GM12878 (cell line): Measurements from ENCODE around the gene NCAPH2. TPM values are rescaled to one million over a fixed set of nuclear protein-coding genes. Genes with fewer than 3 reads are reported as not detected.
A peak's percentile ranks its signal among the peaks of the same experiment; 100 is the strongest.

Source experiments
- ATAC-seq: fragments of 200-7000 bp; cut with Tn5 transposase; 3 replicates; pipeline ENCODE4 v1.9.1; 2020; ENCODE audit warnings: mild to moderate bottlenecking, moderate library complexity
- BruUV-seq: library from RNA; stranded (reverse); fragments of 400-500 nt; replicated peaks from 2 replicates; lab custom pipeline; 2021; lab: Mats Ljungman, UMichigan
- CTCF ChIA-PET: fragments of 300-600 bp; sonication (Branson Sonifier 250); formaldehyde crosslinking; extraction: SDS; loops from one replicate; lab custom pipeline; 2021; ENCODE audit warnings: inconsistent platforms; lab: Yijun Ruan, JAX
- POLR2A ChIA-PET: fragments of 350-600 bp; formaldehyde crosslinking; extraction: SDS; loops from one replicate; lab custom pipeline; 2021; ENCODE audit warnings: inconsistent platforms; lab: Charles Lee
- RAD21 ChIA-PET: fragments of 300-600 bp; sonication (Branson Sonifier 250); formaldehyde crosslinking; loops from one replicate; lab custom pipeline; 2023; ENCODE audit warnings: antibody characterized with exemption; ENCODE audit not compliant: unreplicated experiment; lab: Charles Lee
- SMC1A ChIA-PET: fragments of 300-600 bp; sonication (Branson Sonifier 250); formaldehyde crosslinking; loops from one replicate; lab custom pipeline; 2023; ENCODE audit not compliant: unreplicated experiment, uncharacterized antibody; lab: Charles Lee
- DNase-seq: peaks from one replicate; pipeline ENCODE4 v3.0.0-alpha.2; 2011; ENCODE audit warnings: low read depth, low spot score
- FAIRE-seq: peaks from 3 replicates; lab custom pipeline; 2011; peaks lifted over from hg19 to GRCh38; lab: Jason Lieb, UNC
- H2AFZ ChIP-seq: 2 replicates; pipeline ENCODE4 v1.6.0; 2011; ENCODE audit warnings: low read depth, low read length, control low read depth; ENCODE audit not compliant: control insufficient read depth
- H3K27ac ChIP-seq: 2 replicates; pipeline ENCODE4 v1.5.1; 2011; ENCODE audit warnings: control low read depth; ENCODE audit not compliant: control insufficient read depth, insufficient read depth
- H3K27me3 ChIP-seq, 2 experiments: replicated peaks in 1 of 2; 2 replicates each; pipeline versions ENCODE4 v1.6.0 to v1.6.1; 2011; ENCODE audit warnings: low read length in 1 of 2; ENCODE audit not compliant: control insufficient read depth in 2 of 2, insufficient read depth in 2 of 2
- H3K36me3 ChIP-seq, 2 experiments: 2 replicates each; pipeline ENCODE4 v1.5.1; 2011; ENCODE audit warnings: low read length in 1 of 2; ENCODE audit not compliant: control insufficient read depth in 2 of 2, insufficient read depth in 2 of 2
- H3K4me1 ChIP-seq: 2 replicates; pipeline ENCODE4 v1.6.1; 2011; ENCODE audit warnings: mild to moderate bottlenecking, low read length, moderate library complexity, mixed read lengths; ENCODE audit not compliant: control insufficient read depth, insufficient read depth
- H3K4me2 ChIP-seq: 2 replicates; pipeline ENCODE4 v1.6.0; 2011; ENCODE audit warnings: control low read depth; ENCODE audit not compliant: control insufficient read depth, insufficient read depth
- H3K4me3 ChIP-seq: fragments of 200-600 bp; sonication (generic); 2 replicates; pipeline ENCODE4 v1.5.1; 2016
- H3K79me2 ChIP-seq: 2 replicates; pipeline ENCODE4 v1.6.0; 2011; ENCODE audit warnings: low read length; ENCODE audit not compliant: control insufficient read depth, insufficient read depth
- H3K9ac ChIP-seq: 2 replicates; pipeline ENCODE4 v1.8.0; 2011; ENCODE audit warnings: low read length, control low read depth, mixed read lengths; ENCODE audit not compliant: control insufficient read depth, insufficient read depth
- H3K9me3 ChIP-seq: replicated peaks from 3 replicates; pipeline ENCODE4 v1.5.1; 2011; ENCODE audit warnings: mild to moderate bottlenecking, low read length; ENCODE audit not compliant: control insufficient read depth, insufficient read depth
- H4K20me1 ChIP-seq: 2 replicates; pipeline ENCODE4 v1.6.0; 2011; ENCODE audit not compliant: control insufficient read depth, insufficient read depth
- CHD4 ChIP-seq: fragments of 200-600 bp; sonication (generic); IDR thresholded peaks from 2 replicates; pipeline ENCODE4 v1.6.1; 2016; ENCODE audit warnings: mild to moderate bottlenecking
- EZH2 ChIP-seq: IDR thresholded peaks from 2 replicates; pipeline ENCODE4 v1.6.1; 2012; ENCODE audit warnings: low read depth, mild to moderate bottlenecking, control low read depth, inconsistent platforms, low read length, borderline replicate concordance; ENCODE audit not compliant: control insufficient read depth
- HDAC2 ChIP-seq: fragments of 200-600 bp; sonication (generic); IDR thresholded peaks from 2 replicates; pipeline ENCODE4 v1.6.1; 2017
- NR2F1 ChIP-seq: fragments of 450-650 bp; conservative IDR thresholded peaks from 2 replicates; pipeline ENCODE4 v1.6.1; 2017; ENCODE audit warnings: mild to moderate bottlenecking
- RELB ChIP-seq: fragments of 450-650 bp; IDR thresholded peaks from 2 replicates; pipeline ENCODE4 v1.6.1; 2017; ENCODE audit warnings: low read depth, mild to moderate bottlenecking, moderate library complexity
- REST ChIP-seq: IDR thresholded peaks from 2 replicates; pipeline ENCODE4 v1.6.1; 2012; ENCODE audit warnings: mild to moderate bottlenecking, low read depth, low read length
- SIN3A ChIP-seq: IDR thresholded peaks from 2 replicates; pipeline ENCODE4 v1.6.1; 2012; ENCODE audit warnings: low read depth, low read length, improper control_type of control experiment
- SKIL ChIP-seq: fragments of 450-650 bp; IDR thresholded peaks from 2 replicates; pipeline ENCODE4 v1.6.1; 2017; ENCODE audit warnings: mild to moderate bottlenecking, low read depth, inconsistent platforms; ENCODE audit not compliant: poor library complexity, severe bottlenecking
- USF2 ChIP-seq: IDR thresholded peaks from 2 replicates; pipeline ENCODE4 v1.6.1; 2011; ENCODE audit warnings: low read depth, low read length, improper control_type of control experiment, borderline replicate concordance
- YBX1 ChIP-seq: fragments of 450-650 bp; IDR thresholded peaks from 2 replicates; pipeline ENCODE4 v1.6.1; 2016; ENCODE audit warnings: antibody characterized with exemption
- YY1 ChIP-seq: IDR thresholded peaks from 2 replicates; pipeline ENCODE4 v1.6.1; 2011; ENCODE audit warnings: low read depth, mild to moderate bottlenecking, low read length
- ZBTB11 ChIP-seq: fragments of 450-650 bp; formaldehyde crosslinking; IDR thresholded peaks from 2 replicates; pipeline ENCODE4 v1.5.0; 2022; ENCODE audit warnings: mild to moderate bottlenecking, missing genetic modification characterization
- ZNF207 ChIP-seq: fragments of 450-650 bp; IDR thresholded peaks from 2 replicates; pipeline ENCODE4 v1.6.1; 2014; ENCODE audit warnings: antibody characterized with exemption, mild to moderate bottlenecking, borderline replicate concordance
- WGBS: methylation state at CpG from one replicate; pipeline ENCODE4 v1.1.6; 2016; ENCODE audit warnings: low lambda C conversion rate; ENCODE audit not compliant: insufficient replicate concordance, insufficient coverage; ENCODE audit errors: missing lambda C conversion rate; 5-methylcytosine and 5-hydroxymethylcytosine counted together
- in situ Hi-C: fragments of 300-500 bp; cut with MboI; formaldehyde crosslinking; loops from 9 replicates; pipeline ENCODE4 v1.14.3; 2018; ENCODE audit warnings: mixed read lengths
- intact Hi-C: fragments of 100-400 bp; cut with micrococcal nuclease; formaldehyde crosslinking; loops from one replicate; pipeline ENCODE4 v1.14.2; 2022; ENCODE audit not compliant: unreplicated experiment
- polyA plus RNA-seq, 11 experiments: library from polyadenylated mRNA; depleted of rRNA in 4 of 11; unstranded in 6 of 11; stranded (reverse) in 5 of 11; fragments of >200 nt; fragmentation: Nextera tagmentation in 4 of 11; fragmentation: Illumina TruSeq in 1 of 11; extraction: Ambion mirVana in 4 of 11; extraction: Trizol in 1 of 11; gene quantifications; 1 replicate in 1 of 11; 2 replicates in 10 of 11; pipeline versions ENCODE4 v1.2.1 to v1.2.3, GENCODE V29; 2011 to 2016; ENCODE audit warnings: inconsistent platforms in 2 of 11, missing spikeins in 2 of 11, low read depth in 1 of 11
- total RNA-seq, 4 experiments: library from RNA; depleted of rRNA in 3 of 4; stranded (reverse); fragments of >200 nt in 3 of 4; fragmentation: Illumina TruSeq in 1 of 4; extraction: Trizol in 1 of 4; gene quantifications; 2 replicates each; pipeline versions ENCODE4 v1.2.1 to v1.2.3, GENCODE V29; 2013 to 2021

The NCAPH2 gene
- total and polyA plus RNA-seq, 10 of the 15 experiments (the other 5 are each of a cell fraction or from before 2014, with no cell fraction given): 5.0 to 110 (median 59.9) TPM

- Histone ChIP-seq H3K36me3 (0 out of 4 replicates have a peak, but pooled peaks cover 0 to 4% of the 10 kb centered on the region in 2 experiments), H3K9me3 (no peaks in the 10 kb centered on the region), H3K4me3 (no peak overlapping the region), H3K79me2 (peaks cover 25% of the 10 kb centered on the region), H2AFZ (peak overlapping the region; percentile 43; the same call in 1 of the 2 replicates), H3K27me3 (peaks cover 0 to 3% of the 10 kb centered on the region in 2 experiments; a peak in 2 of 4 replicates), H3K9ac (no peak overlapping the region), H3K27ac (no peak overlapping the region), H3K4me1 (peaks cover 24% of the 10 kb centered on the region), H4K20me1 (no peaks in the 10 kb centered on the region), H3K4me2 (no peak overlapping the region)
- 41% methylated on average over 7 of the region's 7 CpGs for WGBS
- SMC1A ChIA-PET: no interaction called here
- CTCF ChIA-PET: no interaction called here
- POLR2A ChIA-PET: no interaction called here
- FAIRE-seq (no peak), DNase-seq (no peak), ATAC-seq (no peak)
- RAD21 ChIA-PET: no interaction called here
- in situ Hi-C loops (no loop called here), intact Hi-C loops (loop anchor here (10.0 kb wide), 1 partner anchor 232 kb away; the partner anchor contains the start of gene TUBGCP6)
- BruUV-seq: no TSS peak
- TF ChIP-seq ZBTB11 (CRISPR knock-in tag): no peak
- no peak for TF ChIP-seq EZH2
- no peak for TF ChIP-seq SIN3A
- no peak for TF ChIP-seq CHD4
- TF ChIP-seq RELB: no peak
- no peak for TF ChIP-seq REST
- TF ChIP-seq YBX1: no peak
- TF ChIP-seq YY1: no peak
- TF ChIP-seq ZNF207: no peak
- TF ChIP-seq HDAC2: no peak
- no peak for TF ChIP-seq NR2F1
- TF ChIP-seq SKIL: no peak
- TF ChIP-seq USF2: no peak
These were observed 31.2 kb upstream of the NCAPH2 start for GRCh38 chr22:50476868-50477267.
